Neuronal stem cell (in vitro differentiated cells): ENCODE data around the gene ANOS1. TPM values are rescaled to one million over a fixed set of nuclear protein-coding genes. Genes with fewer than 3 reads are reported as not detected.
"Not testable (repeated sequence)": the region's sequence is repeated elsewhere in the genome, so short reads cannot be mapped to it uniquely, and the experiment has no call there.

Experiments used
- DNase-seq: peaks from one replicate; pipeline ENCODE4 v3.0.0-alpha.2; 2013; ENCODE audit warnings: low spot score
- H2AFZ ChIP-seq: one replicate; pipeline ENCODE4 v1.6.1; 2013; ENCODE audit warnings: mild to moderate bottlenecking, low read length, inconsistent platforms
- H2AK5ac ChIP-seq: 2 replicates; pipeline ENCODE4 v1.6.1; 2013; ENCODE audit warnings: low read depth, mild to moderate bottlenecking, inconsistent platforms, low read length, moderate library complexity, mixed read lengths
- H2BK120ac ChIP-seq: 2 replicates; pipeline ENCODE4 v1.6.1; 2013; ENCODE audit warnings: low read depth, mild to moderate bottlenecking, inconsistent platforms, low read length, moderate library complexity, mixed read lengths
- H2BK12ac ChIP-seq: one replicate; pipeline ENCODE4 v1.6.1; 2013; ENCODE audit warnings: low read length, inconsistent platforms
- H2BK15ac ChIP-seq: 2 replicates; pipeline ENCODE4 v1.6.1; 2013; ENCODE audit warnings: mild to moderate bottlenecking, low read length, inconsistent platforms, mixed read lengths
- H2BK5ac ChIP-seq: one replicate; pipeline ENCODE4 v1.6.1; 2013; ENCODE audit warnings: inconsistent platforms, mild to moderate bottlenecking, low read length, moderate library complexity
- H3K14ac ChIP-seq: one replicate; pipeline ENCODE4 v1.6.1; 2013; ENCODE audit warnings: low read length, inconsistent platforms
- H3K18ac ChIP-seq: 2 replicates; pipeline ENCODE4 v1.6.1; 2013; ENCODE audit warnings: low read length, inconsistent platforms
- H3K23ac ChIP-seq: 2 replicates; pipeline ENCODE4 v1.6.1; 2013; ENCODE audit warnings: low read depth, mild to moderate bottlenecking, mixed read lengths, low read length, inconsistent platforms; ENCODE audit not compliant: poor library complexity
- H3K27ac ChIP-seq: replicated peaks from 3 replicates; pipeline ENCODE4 v1.5.1; 2013; ENCODE audit warnings: low read length, inconsistent platforms
- H3K27me3 ChIP-seq, 3 experiments: 2 replicates each; pipeline ENCODE4 v1.6.1; 2013; ENCODE audit warnings: low read length in 3 of 3, mild to moderate bottlenecking in 2 of 3, inconsistent platforms in 1 of 3, low read depth in 1 of 3, mixed read lengths in 1 of 3, moderate library complexity in 1 of 3; ENCODE audit not compliant: control insufficient read depth in 3 of 3, insufficient read depth in 3 of 3
- H3K36me3 ChIP-seq, 2 donors: replicated peaks in 1 of 2; 2 replicates each; pipeline ENCODE4 v1.6.1; 2013; ENCODE audit warnings: low read length in 2 of 2; ENCODE audit not compliant: control insufficient read depth in 2 of 2, insufficient read depth in 2 of 2
- H3K4ac ChIP-seq: 2 replicates; pipeline ENCODE4 v1.6.1; 2013; ENCODE audit warnings: inconsistent platforms, mild to moderate bottlenecking, low read length, moderate library complexity
- H3K4me1 ChIP-seq, 2 donors: 1 replicate in 1 of 2; 2 replicates in 1 of 2; pipeline ENCODE4 v1.6.1; 2013; ENCODE audit warnings: low read length in 2 of 2, low read depth in 1 of 2; ENCODE audit not compliant: control insufficient read depth in 2 of 2, insufficient read depth in 1 of 2
- H3K4me2 ChIP-seq: one replicate; pipeline ENCODE4 v1.6.1; 2013; ENCODE audit warnings: mild to moderate bottlenecking, low read length, inconsistent platforms; ENCODE audit not compliant: insufficient read depth, poor library complexity, severe bottlenecking
- H3K4me3 ChIP-seq, 2 donors: 2 replicates each; pipeline ENCODE4 v1.5.1; 2013; ENCODE audit warnings: low read length in 2 of 2, mild to moderate bottlenecking in 2 of 2, inconsistent platforms in 1 of 2, moderate library complexity in 1 of 2
- H3K79me1 ChIP-seq: one replicate; pipeline ENCODE4 v1.6.1; 2013; ENCODE audit warnings: low read depth, mild to moderate bottlenecking, inconsistent platforms, low read length, moderate library complexity
- H3K9ac ChIP-seq: one replicate; pipeline ENCODE4 v1.6.1; 2013; ENCODE audit warnings: mild to moderate bottlenecking, low read depth, low read length, inconsistent platforms; ENCODE audit not compliant: poor library complexity
- H3K9me3 ChIP-seq, 2 donors: replicated peaks in 1 of 2; 2 replicates each; pipeline versions ENCODE3 to v1.6.1; 2013; ENCODE audit warnings: low read length in 2 of 2, mild to moderate bottlenecking in 2 of 2, inconsistent platforms in 1 of 2, low read depth in 1 of 2, mixed read lengths in 1 of 2, moderate library complexity in 1 of 2; ENCODE audit not compliant: control insufficient read depth in 2 of 2, insufficient read depth in 1 of 2
- H4K8ac ChIP-seq: one replicate; pipeline ENCODE4 v1.6.1; 2013; ENCODE audit warnings: low read depth, mild to moderate bottlenecking, inconsistent platforms, low read length, moderate library complexity
- H4K91ac ChIP-seq: one replicate; pipeline ENCODE4 v1.6.1; 2013; ENCODE audit warnings: low read length, low read depth, mild to moderate bottlenecking, inconsistent platforms; ENCODE audit not compliant: poor library complexity
- WGBS, 2 donors: extraction: QIAGEN DNeasy Blood & Tissue Kit; methylation state at CpG; one replicate each; pipeline ENCODE4 v1.1.7; 2013; ENCODE audit warnings: missing lambda C conversion rate in 2 of 2, mixed read lengths in 1 of 2; ENCODE audit not compliant: insufficient read length in 2 of 2, insufficient replicate concordance in 1 of 2; ENCODE audit errors: extremely low coverage in 2 of 2; 5-methylcytosine and 5-hydroxymethylcytosine counted together
- polyA plus RNA-seq, 2 experiments: library from polyadenylated mRNA; stranded (reverse); fragments of 200-250 nt; gene quantifications; one replicate each; pipeline ENCODE4 v1.2.3, GENCODE V29; 2013

ANOS1 gene
- polyA plus RNA-seq (2013, experiment 1 of 2): 15.9 TPM
- 15.9 TPM for polyA plus RNA-seq (2013, experiment 2 of 2)

GRCh38 chrX:8731559-8732395 lies at the start of gene ANOS1:
Gene ANOS1, minus strand, starts transcription at chrX:8732137. Its CDS starts 101 bp downstream, at chrX:8732036.
- no peak within 1 kb of the TSS for H2BK5ac ChIP-seq
- no peak within 1 kb of the TSS for H3K4ac ChIP-seq
- no peak within 1 kb of the TSS for H2BK15ac ChIP-seq
- H3K4me1 ChIP-seq: peaks cover 4 to 11% of the 10 kb centered on the region in 2 donors
- H2AFZ ChIP-seq: peak within 1 kb of the TSS; percentile 90
- peaks cover 0 to 63% (median 0%) of the 10 kb centered on the region in 3 experiments for H3K27me3 ChIP-seq
- H3K79me1 ChIP-seq: peaks cover 9% of the 10 kb centered on the region
- no peak within 1 kb of the TSS for H4K8ac ChIP-seq
- H3K27ac ChIP-seq: no peak within 1 kb of the TSS
- H3K23ac ChIP-seq: no peak within 1 kb of the TSS
- no peak within 1 kb of the TSS for H2BK12ac ChIP-seq
- WGBS, 2 donors: no CpG with 5 or more reads among the region's 88 CpGs
- H2AK5ac ChIP-seq: no peak within 1 kb of the TSS
- H4K91ac ChIP-seq: no peak within 1 kb of the TSS
- peak; percentile 61 for DNase-seq
- no peak within 1 kb of the TSS for H2BK120ac ChIP-seq
- no peak within 1 kb of the TSS for H3K14ac ChIP-seq
- H3K4me2 ChIP-seq: peak within 1 kb of the TSS; percentile 69
- H3K9me3 ChIP-seq: no peaks in the 10 kb centered on the region
- H3K36me3 ChIP-seq: no peaks in the 10 kb centered on the region
- H3K18ac ChIP-seq: peak within 1 kb of the TSS; percentile 87
- peak within 1 kb of the TSS; percentile 77 for H3K9ac ChIP-seq
- peak within 1 kb of the TSS; percentile 37 to 96 for H3K4me3 ChIP-seq

- Histone ChIP-seq H2AK5ac (no peak overlapping the region), H3K4me3 (no peak overlapping the region), H3K9me3 (no peaks in the 10 kb centered on the region), H2BK15ac (no peak overlapping the region), H3K14ac (no peak overlapping the region), H3K23ac (no peak overlapping the region), H3K27me3 (peaks cover 0 to 2% (median 0%) of the 10 kb centered on the region in 3 experiments), H3K79me1 (no peaks in the 10 kb centered on the region), H2BK120ac (no peak overlapping the region), H3K27ac (no peak overlapping the region), H4K91ac (no peak overlapping the region), H3K4me1 (no peaks in the 10 kb centered on the region), H3K36me3 (no peaks in the 10 kb centered on the region), H3K18ac (no peak overlapping the region), H4K8ac (no peak overlapping the region), H3K9ac (no peak overlapping the region), H2AFZ (no peak overlapping the region), H2BK12ac (no peak overlapping the region), H2BK5ac (no peak overlapping the region), H3K4me2 (no peak overlapping the region), H3K4ac (no peak overlapping the region)
- no peak for DNase-seq
- WGBS, 2 donors: no CpG with 5 or more reads among the region's 5 CpGs
These were observed 41.2 kb upstream of the ANOS1 start for GRCh38 chrX:8773117-8773516.

- Histone ChIP-seq H4K8ac (no peak overlapping the region), H3K4me1 (no peaks in the 10 kb centered on the region), H3K36me3 (no peaks in the 10 kb centered on the region), H2BK5ac (no peak overlapping the region), H3K23ac (no peak overlapping the region), H3K27me3 (no peaks in the 10 kb centered on the region), H3K9me3 (no peaks in the 10 kb centered on the region), H3K4me2 (no peak overlapping the region), H3K14ac (no peak overlapping the region), H3K4me3 (no peak overlapping the region), H2AK5ac (no peak overlapping the region), H4K91ac (no peak overlapping the region), H2BK12ac (no peak overlapping the region), H2BK15ac (no peak overlapping the region), H3K9ac (no peak overlapping the region), H3K18ac (no peak overlapping the region), H3K79me1 (no peaks in the 10 kb centered on the region), H3K4ac (no peak overlapping the region), H2BK120ac (no peak overlapping the region), H2AFZ (no peak overlapping the region), H3K27ac (no peak overlapping the region)
- DNase-seq: no peak
- no CpG with 5 or more reads among the region's 2 CpGs for WGBS, 2 donors
These were observed 28.1 kb upstream of the ANOS1 start for GRCh38 chrX:8760021-8760420.

- H3K9ac ChIP-seq, H4K91ac ChIP-seq, H3K4me3 ChIP-seq, H3K79me1 ChIP-seq, H3K4me1 ChIP-seq, H3K23ac ChIP-seq, H3K4ac ChIP-seq, H3K18ac ChIP-seq, H4K8ac ChIP-seq, H2BK5ac ChIP-seq, H2AK5ac ChIP-seq, H3K9me3 ChIP-seq, H2BK15ac ChIP-seq, H3K4me2 ChIP-seq, DNase-seq, H3K36me3 ChIP-seq, H2BK120ac ChIP-seq, H3K27ac ChIP-seq, H2AFZ ChIP-seq, H3K14ac ChIP-seq, H3K27me3 ChIP-seq, H2BK12ac ChIP-seq: not testable (repeated sequence)
- WGBS, 2 donors: no CpG with 5 or more reads among the region's 5 CpGs
These were observed 26.8 kb upstream of the ANOS1 start for GRCh38 chrX:8758706-8759105.
